ENCODE data around the gene RELB. TPM values are rescaled to one million over a fixed set of nuclear protein-coding genes. Genes with fewer than 3 reads are reported as not detected.

Gene RELB
- total and polyA plus RNA-seq, 8 donors = 8.3 to 33.5 (median 17.5) TPM

GRCh38 chr19:44955505-44956439, 45.5 kb upstream of the RELB start:
- Histone ChIP-seq H3K36me3 (no peaks in the 10 kb centered on the region), H3K4me1 (peaks cover 8 to 20% (median 17%) of the 10 kb centered on the region in 3 donors), H3K27ac (no peak overlapping the region), H3K27me3 (no peaks in the 10 kb centered on the region), H3K9me3 (no peaks in the 10 kb centered on the region), H3K4me3 (peak overlapping the region; percentile 91 to 99 (median 96))
- no peak for TF ChIP-seq CTCF (IDR thresholded peaks at IDR 0.05)
- WGBS, 2 donors = 1% methylated on average over 25 to 40 of the region's 40 CpGs
- ATAC-seq (peak; percentile 7 to 30 (median 12)), DNase-seq (no peak), FAIRE-seq (no peak)
- intact Hi-C loops (cut with DNase I) = no loop called here

- FAIRE-seq (no peak), ATAC-seq (no peak), DNase-seq (no peak)
- Histone ChIP-seq H3K27me3 (no peaks in the 10 kb centered on the region), H3K27ac (no peak overlapping the region), H3K4me3 (no peak overlapping the region), H3K4me1 (peaks cover 0 to 20% (median 13%) of the 10 kb centered on the region in 3 donors), H3K9me3 (no peaks in the 10 kb centered on the region), H3K36me3 (no peaks in the 10 kb centered on the region)
- TF ChIP-seq CTCF (IDR thresholded peaks at IDR 0.05) = no peak
- 71 to 72% methylated on average over 7 of the region's 7 CpGs for WGBS, 2 donors
- intact Hi-C loops (cut with DNase I) = no loop called here
Measured at GRCh38 chr19:44957526-44957925, 43.7 kb upstream of the RELB start.

GRCh38 chr19:44958090-44958489, 43.2 kb upstream of the RELB start:
- H3K9me3 ChIP-seq = no peaks in the 10 kb centered on the region
- FAIRE-seq (no peak), DNase-seq (no peak), ATAC-seq (no peak)
- no peaks in the 10 kb centered on the region for H3K36me3 ChIP-seq
- no peak for TF ChIP-seq CTCF (IDR thresholded peaks at IDR 0.05)
- no peak overlapping the region for H3K4me3 ChIP-seq
- WGBS, 2 donors = 79 to 85% methylated on average over 6 to 9 of the region's 9 CpGs
- H3K27me3 ChIP-seq = no peaks in the 10 kb centered on the region
- intact Hi-C loops (cut with DNase I) = no loop called here
- H3K27ac ChIP-seq = no peak overlapping the region
- peaks cover 0 to 20% (median 13%) of the 10 kb centered on the region in 3 donors for H3K4me1 ChIP-seq

- H3K4me3 ChIP-seq = no peak overlapping the region
- H3K36me3 ChIP-seq = peaks cover 0 to 7% (median under 1%) of the 10 kb centered on the region in 3 donors
- ATAC-seq = no peak
- no peak for FAIRE-seq
- no peaks in the 10 kb centered on the region for H3K9me3 ChIP-seq
- intact Hi-C loops (cut with DNase I) = no loop called here
- 80 to 82% methylated on average over 5 of the region's 5 CpGs for WGBS, 2 donors
- no peak for DNase-seq
- no peak for TF ChIP-seq CTCF (IDR thresholded peaks at IDR 0.05)
- H3K27me3 ChIP-seq = no peaks in the 10 kb centered on the region
- H3K27ac ChIP-seq = no peak overlapping the region
- peaks cover 0 to 13% (median 11%) of the 10 kb centered on the region in 3 donors for H3K4me1 ChIP-seq
Measured at GRCh38 chr19:44959691-44960090, 41.6 kb upstream of the RELB start.

Measured in pancreas (tissue), 10 donors.